Colonic mucosa (tissue), 4 donors: ENCODE measurements around the gene RNF217. TPM values are rescaled to one million over a fixed set of nuclear protein-coding genes. Genes with fewer than 3 reads are reported as not detected.

Experiments
- DNase-seq: peaks from one replicate; pipeline ENCODE4 v3.0.0-alpha.2; 2020
- H3K27ac ChIP-seq: fragments of 200-600 bp; one replicate; pipeline ENCODE4 v1.8.0; 2021
- H3K27me3 ChIP-seq: fragments of 200-600 bp; one replicate; pipeline ENCODE4 v1.8.0; 2021
- H3K36me3 ChIP-seq: fragments of 200-600 bp; one replicate; pipeline ENCODE4 v1.8.0; 2021
- H3K4me1 ChIP-seq: fragments of 200-600 bp; one replicate; pipeline ENCODE4 v1.8.0; 2021; ENCODE audit warnings: mild to moderate bottlenecking
- H3K4me3 ChIP-seq: fragments of 200-600 bp; one replicate; pipeline ENCODE4 v1.8.0; 2021
- H3K9ac ChIP-seq, 2 donors: one replicate each; pipeline ENCODE4 v1.7.0; 2013; ENCODE audit warnings: control low read depth in 2 of 2, low read depth in 2 of 2, low read length in 2 of 2
- H3K9me3 ChIP-seq: fragments of 200-600 bp; one replicate; pipeline ENCODE4 v1.8.0; 2021
- CTCF ChIP-seq: fragments of 200-600 bp; IDR thresholded peaks from one replicate; pipeline ENCODE4 v1.8.0; 2022; ENCODE audit warnings: antibody characterized with exemption, mild to moderate bottlenecking
- intact Hi-C: fragments of 100-400 bp; cut with DNase I; formaldehyde crosslinking; loops from one replicate; pipeline ENCODE4 v1.14.1; 2022
- total RNA-seq, 2 donors: library from RNA; stranded (reverse); fragmentation: NEBNext Ultra II Directional in 1 of 2; extraction: Animal tissue kit (Norgen Biotek cat#: 25700) in 1 of 2; gene quantifications; one replicate each; pipeline ENCODE4 v1.2.1, GENCODE V29; 2021
- donor health status: healthy.
- donor health status: DM: no; HTN: no; CAD: no.
- donor health status: DM: no; HTN: no; CAD: no.

Gene RNF217
- total RNA-seq, 2 donors from 2014 or later = 9.1 to 20.4 TPM

GRCh38 chr6:125046107-125046925 lies 84.1 kb downstream of the RNF217 start:
- DNase-seq = no peak
- no peak for TF ChIP-seq CTCF
- H3K9ac ChIP-seq = no peak overlapping the region
- H3K9me3 ChIP-seq = no peaks in the 10 kb centered on the region
- H3K27ac ChIP-seq = no peak overlapping the region
- intact Hi-C loops = no loop called here
- no peak overlapping the region for H3K4me3 ChIP-seq
- H3K4me1 ChIP-seq = no peaks in the 10 kb centered on the region
- no peaks in the 10 kb centered on the region for H3K36me3 ChIP-seq
- no peaks in the 10 kb centered on the region for H3K27me3 ChIP-seq

- intact Hi-C loops = no loop called here
- Histone ChIP-seq H3K9me3 (no peaks in the 10 kb centered on the region), H3K27ac (no peak overlapping the region), H3K4me1 (no peaks in the 10 kb centered on the region), H3K36me3 (no peaks in the 10 kb centered on the region), H3K4me3 (no peak overlapping the region), H3K9ac (no peak overlapping the region), H3K27me3 (no peaks in the 10 kb centered on the region)
- no peak for TF ChIP-seq CTCF
- DNase-seq = no peak
Measured at GRCh38 chr6:125048274-125048673, 86.0 kb downstream of the RNF217 start.

- no peak for TF ChIP-seq CTCF
- intact Hi-C loops = no loop called here
- Histone ChIP-seq H3K36me3 (no peaks in the 10 kb centered on the region), H3K27ac (no peak overlapping the region), H3K4me3 (no peak overlapping the region), H3K4me1 (no peaks in the 10 kb centered on the region), H3K9ac (no peak overlapping the region), H3K9me3 (no peaks in the 10 kb centered on the region), H3K27me3 (no peaks in the 10 kb centered on the region)
- DNase-seq = no peak
Measured at GRCh38 chr6:125050663-125051318, 88.6 kb downstream of the RNF217 start.

GRCh38 chr6:125053809-125054208 lies 91.6 kb downstream of the RNF217 start:
- no peak for TF ChIP-seq CTCF
- no peaks in the 10 kb centered on the region for H3K4me1 ChIP-seq
- intact Hi-C loops = no loop called here
- H3K9me3 ChIP-seq = no peaks in the 10 kb centered on the region
- no peak overlapping the region for H3K4me3 ChIP-seq
- H3K27ac ChIP-seq = no peak overlapping the region
- no peaks in the 10 kb centered on the region for H3K27me3 ChIP-seq
- DNase-seq = no peak
- H3K36me3 ChIP-seq = no peaks in the 10 kb centered on the region
- H3K9ac ChIP-seq = no peak overlapping the region

- no peak overlapping the region for H3K4me3 ChIP-seq
- H3K27ac ChIP-seq = no peak overlapping the region
- no peak overlapping the region for H3K9ac ChIP-seq
- no peaks in the 10 kb centered on the region for H3K4me1 ChIP-seq
- TF ChIP-seq CTCF = no peak
- no peak for DNase-seq
- H3K9me3 ChIP-seq = no peaks in the 10 kb centered on the region
- no peaks in the 10 kb centered on the region for H3K36me3 ChIP-seq
- intact Hi-C loops = no loop called here
- H3K27me3 ChIP-seq = no peaks in the 10 kb centered on the region
Measured at GRCh38 chr6:125054331-125054730, 92.1 kb downstream of the RNF217 start.
